HG03432 (cell line): ENCODE measurements around the gene RAPSN.

Experiments
- ATAC-seq: cut with Tn5 transposase; IDR thresholded peaks from one replicate; pipeline ENCODE4 v1.9.1; 2021; ENCODE audit warnings: mild to moderate bottlenecking, moderate library complexity; ENCODE audit not compliant: unreplicated experiment

The RAPSN gene

GRCh38 chr11:47391711-47392432 lies 57.1 kb downstream of the RAPSN start:
- ATAC-seq, result no peak

- no peak for ATAC-seq
Measured at GRCh38 chr11:47391077-47391583, 57.8 kb downstream of the RAPSN start.

GRCh38 chr11:47390422-47390760 lies 58.5 kb downstream of the RAPSN start:
- ATAC-seq, result no peak

GRCh38 chr11:47389577-47390421 lies 59.1 kb downstream of the RAPSN start:
- no peak for ATAC-seq

- no peak for ATAC-seq
Measured at GRCh38 chr11:47388697-47389576, 60.0 kb downstream of the RAPSN start.

- no peak for ATAC-seq
Measured at GRCh38 chr11:47387944-47388696, 60.8 kb downstream of the RAPSN start.
